Heart left ventricle (tissue), 13 donors: Measurements from ENCODE around the gene GH1.

Experiments used
- POLR2A ChIP-seq, 2 donors: fragments of 450-650 bp; IDR thresholded peaks; one replicate each; pipeline ENCODE4 v1.6.1; 2017; ENCODE audit warnings: antibody characterized with exemption in 2 of 2, mild to moderate bottlenecking in 2 of 2, moderate library complexity in 2 of 2
- TF ChIP-seq, protein P1 (sequence below), 12 donors: fragments of 200-600 bp; sonication (generic) in 4 of 12; IDR thresholded peaks; one replicate each; pipeline versions ENCODE4 v1.5.0 to v1.8.0; 2018 to 2022; ENCODE audit warnings: antibody characterized with exemption in 12 of 12, mild to moderate bottlenecking in 5 of 12
- donor health status: ischemic (EF 13 %, LVEDD 7.1; RV severe dilation, severe dysfunction).
- donor health status: DM: no; HTN: yes; CAD: no.
- donor health status: DM: no; HTN: no; CAD: no.
- donor health status: ischemic (EF 25% LVEDD 6.9; RV normal size, moderate dysfunction).
- donor health status: ischemic (EF 25% LVEDD 5.7; RV mildly dilated, moderate dysfunction).
- donor health status: ischemic (EF 35%, LVEDD 5.7; RV mildly dilated, moderate dysfunction).
- donor health status: nonischemic (EF 11% LVEDD 7.7; RV severe dilation, severe dysfunction).
- donor health status: DM: yes; HTN: yes; CAD: no.
- donor health status: PGD.
- donor health status: ischemic (EF 29% LVEDD 5.4; RV normal size, mild dysfunction).
- donor health status: nonischemic (EF 23%, LVEDD 6.1; RV moderate dilation, normal function).

- TF ChIP-seq, protein P1, sequence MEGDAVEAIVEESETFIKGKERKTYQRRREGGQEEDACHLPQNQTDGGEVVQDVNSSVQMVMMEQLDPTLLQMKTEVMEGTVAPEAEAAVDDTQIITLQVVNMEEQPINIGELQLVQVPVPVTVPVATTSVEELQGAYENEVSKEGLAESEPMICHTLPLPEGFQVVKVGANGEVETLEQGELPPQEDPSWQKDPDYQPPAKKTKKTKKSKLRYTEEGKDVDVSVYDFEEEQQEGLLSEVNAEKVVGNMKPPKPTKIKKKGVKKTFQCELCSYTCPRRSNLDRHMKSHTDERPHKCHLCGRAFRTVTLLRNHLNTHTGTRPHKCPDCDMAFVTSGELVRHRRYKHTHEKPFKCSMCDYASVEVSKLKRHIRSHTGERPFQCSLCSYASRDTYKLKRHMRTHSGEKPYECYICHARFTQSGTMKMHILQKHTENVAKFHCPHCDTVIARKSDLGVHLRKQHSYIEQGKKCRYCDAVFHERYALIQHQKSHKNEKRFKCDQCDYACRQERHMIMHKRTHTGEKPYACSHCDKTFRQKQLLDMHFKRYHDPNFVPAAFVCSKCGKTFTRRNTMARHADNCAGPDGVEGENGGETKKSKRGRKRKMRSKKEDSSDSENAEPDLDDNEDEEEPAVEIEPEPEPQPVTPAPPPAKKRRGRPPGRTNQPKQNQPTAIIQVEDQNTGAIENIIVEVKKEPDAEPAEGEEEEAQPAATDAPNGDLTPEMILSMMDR (IDR thresholded peaks at IDR 0.05): no peak
- TF ChIP-seq POLR2A (IDR thresholded peaks at IDR 0.05): no peak
Measured at GRCh38 chr17:63944736-63945499, 26.3 kb upstream of the GH1 start.
